Stimulated activated CD4-positive, alpha-beta T cell treated with anti-CD3 and anti-CD28 coated beads, Interleukin-4, amount 100 ng/mL, for 48 hours (primary cell): ENCODE data around the gene PTBP1.
"Not testable (repeated sequence)": the region's sequence is repeated elsewhere in the genome, so short reads cannot be mapped to it uniquely, and the experiment has no call there.

Experiments
- DNase-seq, 2 donors: peaks; one replicate each; pipeline ENCODE4 v3.0.0-alpha.2; 2020; ENCODE audit warnings: low read depth in 2 of 2

Gene PTBP1

GRCh38 chr19:810077-810855, 13.0 kb downstream of the PTBP1 start:
- no peak for DNase-seq

DNA sequence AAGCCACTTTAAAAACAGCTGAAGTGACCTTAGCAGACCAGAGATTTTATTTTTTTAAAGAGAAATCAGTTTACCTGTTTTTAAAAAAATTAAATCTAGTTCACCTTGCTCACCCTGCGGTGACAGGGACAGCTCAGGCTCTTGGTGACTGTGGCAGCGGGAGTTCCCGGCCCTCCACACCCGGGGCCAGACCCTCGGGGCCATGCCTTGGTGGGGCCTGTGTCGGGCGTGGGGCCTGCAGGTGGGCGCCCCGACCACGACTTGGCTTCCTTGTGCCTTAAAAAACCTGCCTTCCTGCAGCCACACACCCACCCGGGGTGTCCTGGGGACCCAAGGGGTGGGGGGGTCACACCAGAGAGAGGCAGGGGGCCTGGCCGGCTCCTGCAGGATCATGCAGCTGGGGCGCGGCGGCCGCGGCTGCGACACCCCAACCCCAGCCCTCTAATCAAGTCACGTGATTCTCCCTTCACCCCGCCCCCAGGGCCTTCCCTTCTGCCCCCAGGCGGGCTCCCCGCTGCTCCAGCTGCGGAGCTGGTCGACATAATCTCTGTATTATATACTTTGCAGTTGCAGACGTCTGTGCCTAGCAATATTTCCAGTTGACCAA, 13.7 kb downstream of the PTBP1 start:
- DNase-seq, result no peak

DNA sequence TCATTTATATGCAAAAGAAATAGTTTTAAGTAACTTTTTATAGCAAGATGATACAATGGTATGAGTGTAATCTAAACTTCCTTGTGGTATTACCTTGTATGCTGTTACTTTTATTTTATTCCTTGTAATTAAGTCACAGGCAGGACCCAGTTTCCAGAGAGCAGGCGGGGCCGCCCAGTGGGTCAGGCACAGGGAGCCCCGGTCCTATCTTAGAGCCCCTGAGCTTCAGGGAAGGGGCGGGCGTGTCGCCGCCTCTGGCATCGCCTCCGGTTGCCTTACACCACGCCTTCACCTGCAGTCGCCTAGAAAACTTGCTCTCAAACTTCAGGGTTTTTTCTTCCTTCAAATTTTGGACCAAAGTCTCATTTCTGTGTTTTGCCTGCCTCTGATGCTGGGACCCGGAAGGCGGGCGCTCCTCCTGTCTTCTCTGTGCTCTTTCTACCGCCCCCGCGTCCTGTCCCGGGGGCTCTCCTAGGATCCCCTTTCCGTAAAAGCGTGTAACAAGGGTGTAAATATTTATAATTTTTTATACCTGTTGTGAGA, 14.3 kb downstream of the PTBP1 start:
- no peak for DNase-seq

GRCh38 chr19:812049-812746, 14.9 kb downstream of the PTBP1 start:
- DNase-seq, result no peak

DNA sequence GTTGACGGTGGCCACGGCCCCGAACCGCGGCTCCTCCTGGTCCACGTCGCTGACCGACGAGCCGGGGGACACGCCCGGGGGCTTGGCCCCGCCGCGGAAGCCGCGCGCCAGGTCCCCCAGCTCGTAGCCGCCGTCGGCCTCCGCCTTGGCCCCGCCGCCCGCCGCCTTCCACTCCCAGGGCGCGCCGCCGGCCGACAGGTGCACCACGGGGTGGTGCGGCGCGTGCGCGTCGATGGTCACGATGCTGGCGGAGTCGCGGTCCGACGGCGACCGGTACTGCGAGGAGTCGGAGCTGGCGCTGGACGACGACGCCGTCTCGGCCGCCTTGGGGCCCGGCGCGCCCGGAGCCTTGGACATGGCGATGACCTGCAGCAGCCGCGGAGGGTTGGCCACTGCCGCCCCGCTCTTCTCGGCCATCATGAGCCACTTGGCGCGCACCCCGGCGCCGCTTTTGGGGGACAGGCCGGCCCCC, 15.5 kb downstream of the PTBP1 start:
- DNase-seq, result no peak

- DNase-seq, result no peak
Observed at GRCh38 chr19:813219-814151, 16.2 kb downstream of the PTBP1 start.

- DNase-seq, result no peak
Observed at GRCh38 chr19:814152-815078, 17.2 kb downstream of the PTBP1 start.

DNA sequence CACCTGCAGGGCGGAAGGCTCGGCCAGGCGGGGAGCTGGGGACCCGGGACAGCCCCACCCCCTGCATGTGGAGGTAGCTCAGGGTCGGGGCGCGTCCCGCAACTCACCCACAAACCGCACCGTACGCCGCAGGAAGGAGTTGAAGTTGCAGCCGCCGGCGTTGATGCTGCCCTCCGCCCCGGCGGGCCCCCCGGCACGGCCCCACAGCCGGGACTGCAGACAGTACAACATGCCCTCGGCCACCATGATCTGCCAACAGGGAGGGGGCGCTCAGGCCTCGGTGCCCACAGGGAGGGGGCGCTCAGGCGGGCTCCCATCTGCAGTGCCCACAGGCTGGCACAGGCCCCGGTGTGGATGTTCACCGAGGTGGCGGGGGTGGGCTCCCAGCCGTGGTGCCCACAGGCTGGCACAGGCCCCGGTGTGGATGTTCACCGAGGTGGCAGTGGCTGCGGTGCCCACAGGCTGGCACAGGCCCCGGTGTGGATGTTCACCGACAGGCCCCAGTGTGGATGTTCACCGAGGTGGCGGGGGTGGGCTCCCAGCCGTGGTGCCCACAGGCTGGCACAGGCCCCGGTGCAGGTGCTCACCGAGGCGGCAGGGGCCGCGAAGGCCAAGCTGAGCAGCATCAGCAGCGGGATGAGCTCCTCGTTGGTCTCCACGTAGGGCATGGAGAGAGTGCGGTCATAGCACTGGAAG, 18.0 kb downstream of the PTBP1 start:
- DNase-seq, result no peak

DNA sequence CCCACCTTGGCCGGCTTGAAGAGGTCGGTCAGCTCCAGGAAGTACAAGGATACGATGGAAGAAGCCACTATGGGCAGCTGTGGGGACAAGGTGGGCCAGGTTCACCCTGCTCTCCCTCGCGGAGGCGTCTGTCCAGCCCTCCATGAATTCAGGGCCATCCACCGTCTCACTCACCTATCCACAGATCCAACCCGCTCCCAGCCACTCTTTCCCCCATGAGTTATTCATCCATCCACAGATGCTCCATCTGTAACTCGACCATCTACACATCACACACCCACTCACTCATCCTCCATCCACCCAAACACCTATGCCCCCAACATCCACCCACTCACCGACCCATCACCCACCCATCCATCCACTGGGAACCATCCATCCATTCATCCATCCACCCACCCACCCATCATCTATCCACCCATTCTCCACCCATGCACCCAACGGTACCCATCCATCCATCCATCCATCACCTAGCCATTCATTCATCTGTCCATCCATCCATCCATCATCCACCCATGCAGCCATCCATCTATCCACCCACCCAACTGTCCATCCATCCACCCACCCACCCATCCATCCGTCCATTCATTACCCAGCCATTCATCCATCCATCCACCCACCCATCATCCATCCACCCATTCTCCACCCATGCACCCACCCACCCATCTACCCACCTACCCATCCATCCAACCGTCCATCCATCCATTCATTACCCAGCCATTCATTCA, 18.7 kb downstream of the PTBP1 start:
- no peak for DNase-seq

DNA sequence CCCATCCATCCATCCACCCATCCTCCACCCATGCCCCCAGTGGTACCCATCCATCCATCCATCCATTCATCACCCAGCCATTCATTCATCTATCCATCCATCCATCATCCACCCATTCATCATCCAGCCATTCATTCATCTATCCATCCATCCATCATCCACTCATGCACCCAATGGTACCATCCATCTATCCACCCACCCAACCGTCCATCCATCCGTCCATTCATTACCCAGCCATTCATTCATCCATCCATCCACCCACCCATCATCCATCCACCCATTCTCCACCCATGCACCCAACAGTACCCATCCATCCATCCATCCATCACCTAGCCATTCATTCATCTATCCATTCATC, 19.2 kb downstream of the PTBP1 start:
- DNase-seq, result no peak

- not testable (repeated sequence) for DNase-seq
Observed at GRCh38 chr19:820212-820611, 23.0 kb downstream of the PTBP1 start.

- DNase-seq, result no peak
Observed at GRCh38 chr19:821231-821824, 24.1 kb downstream of the PTBP1 start.

DNA sequence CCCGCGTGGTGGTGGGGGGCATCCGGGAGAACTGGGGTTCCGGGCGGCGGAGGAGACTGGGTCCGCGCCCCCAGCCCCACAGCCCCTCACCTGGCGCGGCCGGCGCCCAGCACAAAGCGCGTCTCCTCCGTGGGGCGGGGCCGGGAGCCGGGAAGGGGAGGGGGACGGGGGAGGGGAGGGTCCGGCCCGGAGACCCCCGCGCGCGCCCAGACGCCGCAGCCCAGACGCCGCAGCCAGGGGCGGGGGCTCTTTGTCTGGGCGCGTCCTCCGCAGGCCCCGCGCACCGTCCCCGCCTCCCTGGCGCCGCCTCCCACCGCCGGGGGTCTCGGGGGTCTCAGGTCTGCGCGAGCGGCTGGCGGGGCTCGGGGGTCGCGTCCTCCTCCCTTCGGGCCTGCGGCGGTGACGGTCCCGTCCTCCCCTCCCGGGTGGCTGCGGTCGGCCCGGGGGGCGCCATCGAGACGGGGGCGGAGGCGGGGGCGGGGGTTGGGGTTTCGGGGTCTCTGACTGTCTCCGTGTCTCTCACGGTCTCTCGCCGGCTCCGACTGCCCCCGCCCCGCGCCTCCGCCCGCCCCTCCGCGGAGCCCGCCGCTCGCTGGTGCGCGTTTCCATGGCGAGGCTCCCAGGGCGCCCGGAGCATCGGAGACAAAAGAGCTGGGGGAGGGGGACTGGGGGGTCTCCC, 24.7 kb downstream of the PTBP1 start, which contains the start of gene PLPPR3:
PLPPR3 (minus strand) TSS at position 131 of the 679 bp plus-strand sequence. CDS start 396 bp downstream, outside the sequence.
- DNase-seq, result no peak

DNA sequence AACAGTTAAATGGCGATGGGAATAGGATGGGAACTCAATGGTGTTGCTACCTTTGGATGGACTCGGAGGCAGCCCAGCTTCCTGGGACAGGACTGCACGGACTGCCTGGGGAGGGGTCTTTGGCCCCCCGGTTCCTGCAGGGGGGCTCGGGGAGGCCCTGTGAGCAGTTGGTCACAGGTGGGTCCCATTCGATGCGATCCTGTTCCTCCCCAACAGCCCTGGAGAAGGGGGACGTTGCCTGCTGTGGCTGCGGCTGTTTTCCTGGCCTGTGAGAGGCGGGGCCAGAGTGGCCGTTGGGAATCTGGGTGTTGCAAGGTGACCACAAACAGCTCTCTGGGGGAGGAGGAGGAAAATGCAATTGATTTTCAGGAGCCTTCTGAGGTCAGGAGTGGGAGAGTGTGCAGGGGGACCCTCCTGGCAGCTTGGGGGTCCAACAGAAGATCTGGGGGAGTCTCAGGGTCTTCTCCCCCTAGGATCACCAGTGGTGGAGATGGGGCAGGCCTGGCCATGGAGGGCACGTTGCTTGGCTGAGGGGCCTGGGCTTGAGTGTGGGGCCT, 26.4 kb downstream of the PTBP1 start:
- DNase-seq, result no peak

GRCh38 chr19:824885-825284, 27.6 kb downstream of the PTBP1 start:
- no peak for DNase-seq

- no peak for DNase-seq
Observed at GRCh38 chr19:825897-826644, 28.8 kb downstream of the PTBP1 start.

GRCh38 chr19:827314-827709, 30.1 kb downstream of the PTBP1 start:
- DNase-seq, result no peak
